ENCODE data around the gene ZNF441.

ZNF441 gene

GRCh38 chr19:11737964-11738745, 28.6 kb upstream of the ZNF441 start:
- DNase-seq (ENCODE audit: low read depth), result peak; percentile 18
- TF ChIP-seq, protein P1, sequence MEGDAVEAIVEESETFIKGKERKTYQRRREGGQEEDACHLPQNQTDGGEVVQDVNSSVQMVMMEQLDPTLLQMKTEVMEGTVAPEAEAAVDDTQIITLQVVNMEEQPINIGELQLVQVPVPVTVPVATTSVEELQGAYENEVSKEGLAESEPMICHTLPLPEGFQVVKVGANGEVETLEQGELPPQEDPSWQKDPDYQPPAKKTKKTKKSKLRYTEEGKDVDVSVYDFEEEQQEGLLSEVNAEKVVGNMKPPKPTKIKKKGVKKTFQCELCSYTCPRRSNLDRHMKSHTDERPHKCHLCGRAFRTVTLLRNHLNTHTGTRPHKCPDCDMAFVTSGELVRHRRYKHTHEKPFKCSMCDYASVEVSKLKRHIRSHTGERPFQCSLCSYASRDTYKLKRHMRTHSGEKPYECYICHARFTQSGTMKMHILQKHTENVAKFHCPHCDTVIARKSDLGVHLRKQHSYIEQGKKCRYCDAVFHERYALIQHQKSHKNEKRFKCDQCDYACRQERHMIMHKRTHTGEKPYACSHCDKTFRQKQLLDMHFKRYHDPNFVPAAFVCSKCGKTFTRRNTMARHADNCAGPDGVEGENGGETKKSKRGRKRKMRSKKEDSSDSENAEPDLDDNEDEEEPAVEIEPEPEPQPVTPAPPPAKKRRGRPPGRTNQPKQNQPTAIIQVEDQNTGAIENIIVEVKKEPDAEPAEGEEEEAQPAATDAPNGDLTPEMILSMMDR (conservative IDR thresholded peaks at IDR 0.05; ENCODE audit: low read depth, low read length), result no peak
- peak overlapping the region; percentile 84 for H3K4me3 ChIP-seq (ENCODE audit: low read depth, low read length)

GRCh38 chr19:11738746-11739620, 27.8 kb upstream of the ZNF441 start, which contains the start of gene ZNF823:
Gene ZNF823 (minus strand): TSS chr19:11738946. CDS start chr19:11738819, 127 bp downstream.
- TF ChIP-seq, protein P1 (conservative IDR thresholded peaks at IDR 0.05; ENCODE audit: low read depth, low read length), result no peak
- peak; percentile 97 for DNase-seq (ENCODE audit: low read depth)
- H3K4me3 ChIP-seq (ENCODE audit: low read depth, low read length), result peak within 1 kb of the TSS; percentile 84

DNA sequence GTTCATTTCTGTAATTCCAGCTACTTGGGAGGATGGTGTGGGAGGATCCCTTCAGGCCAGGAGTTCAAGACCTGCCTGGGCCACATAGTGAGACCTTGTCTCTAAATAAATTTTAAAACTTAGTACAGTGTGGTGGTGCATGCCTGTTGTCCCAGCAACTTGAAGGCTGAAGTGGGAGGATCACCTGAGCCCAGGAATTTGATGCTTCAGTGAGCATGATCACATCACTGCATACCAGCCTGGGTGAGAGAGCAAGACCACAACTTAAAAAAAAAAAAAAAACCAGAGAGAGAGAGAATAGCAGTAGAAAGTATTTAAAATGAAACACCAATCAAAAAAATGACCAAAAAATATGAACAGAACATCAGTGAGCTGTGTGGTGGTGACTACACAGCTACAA, 20.9 kb upstream of the ZNF441 start:
- no peak overlapping the region for H3K4me3 ChIP-seq (ENCODE audit: low read depth, low read length)
- DNase-seq (ENCODE audit: low read depth), result no peak
- TF ChIP-seq, protein P1 (conservative IDR thresholded peaks at IDR 0.05; ENCODE audit: low read depth, low read length), result no peak

DNA sequence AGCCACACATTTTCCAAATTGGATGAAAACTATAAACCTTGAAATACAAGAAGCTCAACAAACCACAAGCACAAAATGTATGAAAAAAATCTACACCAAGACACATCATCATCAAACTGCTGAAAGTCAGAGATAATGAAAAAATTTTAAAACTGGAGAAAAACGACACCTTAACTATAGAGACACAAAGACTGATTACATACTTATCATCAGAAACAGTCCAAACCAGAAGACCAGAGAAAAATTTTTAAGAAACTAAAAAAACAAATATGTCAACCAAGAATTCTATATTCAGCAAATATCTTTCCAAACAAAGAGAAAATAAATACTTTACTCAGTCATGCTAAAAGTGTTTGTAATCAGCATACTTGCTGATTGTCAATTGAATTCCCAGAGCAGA, 19.5 kb upstream of the ZNF441 start:
- H3K4me3 ChIP-seq (ENCODE audit: low read depth, low read length), result no peak overlapping the region
- TF ChIP-seq, protein P1 (conservative IDR thresholded peaks at IDR 0.05; ENCODE audit: low read depth, low read length), result no peak
- DNase-seq (ENCODE audit: low read depth), result no peak

GRCh38 chr19:11749751-11750150, 17.0 kb upstream of the ZNF441 start:
- DNase-seq (ENCODE audit: low read depth), result no peak
- TF ChIP-seq, protein P1 (conservative IDR thresholded peaks at IDR 0.05; ENCODE audit: low read depth, low read length), result no peak
- no peak overlapping the region for H3K4me3 ChIP-seq (ENCODE audit: low read depth, low read length)

- no peak for DNase-seq (ENCODE audit: low read depth)
- no peak overlapping the region for H3K4me3 ChIP-seq (ENCODE audit: low read depth, low read length)
- TF ChIP-seq, protein P1 (conservative IDR thresholded peaks at IDR 0.05; ENCODE audit: low read depth, low read length), result no peak
Measured at GRCh38 chr19:11752244-11752736, 14.5 kb upstream of the ZNF441 start.
